Mucosa of gallbladder (tissue), 1 donor: ENCODE measurements around the gene NEU1. TPM values are rescaled to one million over a fixed set of nuclear protein-coding genes. Genes with fewer than 3 reads are reported as not detected.
"Not testable (repeated sequence)": the region's sequence is repeated elsewhere in the genome, so short reads cannot be mapped to it uniquely, and the experiment has no call there.

Source experiments
- DNase-seq: peaks from one replicate; pipeline ENCODE4 v3.0.0-alpha.2; 2020; ENCODE audit warnings: low spot score
- total RNA-seq: library from RNA; stranded (reverse); gene quantifications from one replicate; pipeline ENCODE4 v1.2.1, GENCODE V29; 2021
- donor health status: DM: no; HTN: no; CAD: no.

Gene NEU1
- 91.2 TPM for total RNA-seq

DNA sequence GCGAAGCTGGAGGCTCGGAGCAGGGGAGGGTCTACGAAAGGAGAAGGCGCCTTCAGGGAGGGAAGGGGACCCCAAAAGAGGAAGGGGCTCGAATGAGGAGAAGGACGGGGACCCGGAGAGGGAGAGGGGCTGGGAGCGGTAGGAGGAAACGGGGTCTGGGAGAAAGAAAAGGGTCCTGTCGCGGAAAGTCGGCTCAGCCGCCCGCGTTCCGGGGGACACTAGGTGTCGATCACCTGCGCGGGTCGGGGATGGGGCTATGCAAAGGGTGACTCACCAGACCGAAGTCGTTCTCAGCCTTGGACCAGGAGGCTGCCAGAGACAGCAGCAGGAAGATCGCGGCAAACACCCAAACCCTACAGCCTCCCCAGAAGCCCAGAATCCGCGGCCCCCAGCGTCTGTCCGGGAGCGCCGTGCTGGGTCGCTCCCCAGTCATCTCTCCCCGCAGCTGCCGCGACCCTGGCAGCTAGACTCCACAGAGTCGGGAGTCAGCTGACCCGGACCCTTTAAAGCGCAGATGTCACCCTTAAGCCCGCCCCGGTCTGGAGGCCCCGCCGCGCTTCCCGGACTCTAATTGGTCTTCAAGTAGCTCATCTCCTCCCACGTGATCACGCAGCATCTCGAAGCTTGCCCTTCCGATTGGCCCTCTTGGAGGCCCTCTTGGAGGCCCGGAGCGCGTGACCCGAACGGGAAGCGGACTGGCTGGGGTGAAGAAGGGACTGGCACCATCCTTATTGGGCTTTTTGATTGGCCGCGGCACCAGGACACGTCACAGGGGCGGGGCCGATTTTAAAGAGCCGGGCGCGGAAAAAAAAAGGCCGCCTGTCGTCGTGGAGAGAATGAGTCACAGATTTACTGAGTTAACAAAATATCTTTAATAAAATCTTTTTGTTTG, at the start of gene NEU1:
Gene NEU1, minus strand, starts transcription at position 478 of the 892 bp plus-strand sequence. Its CDS starts 45 bp downstream, at position 433.
- peak; percentile 100 for DNase-seq

DNA sequence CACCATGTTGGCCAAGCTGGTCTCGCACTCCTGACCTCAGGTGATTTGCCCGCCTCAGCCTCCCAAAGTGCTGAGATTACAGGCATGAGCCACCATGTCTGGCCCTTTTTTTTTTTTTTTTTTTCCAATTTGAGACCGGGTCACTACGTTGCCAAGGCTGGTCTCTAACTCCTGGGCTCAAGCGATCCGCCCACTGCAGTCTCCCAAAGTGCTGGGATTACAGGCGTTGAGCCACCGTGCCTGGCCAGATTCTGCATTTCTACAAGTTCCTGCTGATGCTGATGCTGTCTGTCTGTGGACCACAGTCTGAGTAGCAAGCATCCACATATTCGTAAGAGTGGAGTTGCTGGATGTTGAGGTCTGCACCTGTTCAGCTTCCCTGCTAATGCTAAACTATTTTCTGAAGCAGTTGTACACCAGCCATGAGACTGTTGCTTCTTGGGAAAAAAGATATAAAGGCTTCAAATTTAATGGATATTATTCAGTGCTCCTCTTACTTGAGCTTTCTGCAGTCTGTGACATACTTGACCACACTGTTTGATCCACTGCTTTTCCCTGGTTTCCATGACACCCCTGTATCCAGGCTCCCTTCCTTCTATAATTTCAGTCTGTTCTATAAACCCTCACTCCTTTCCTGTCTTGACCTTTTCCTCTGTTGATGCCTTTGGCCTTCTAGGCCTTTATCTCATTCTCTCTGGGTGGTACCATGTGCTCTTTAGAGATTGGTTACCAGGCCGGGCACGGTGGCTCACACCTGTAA, 49.4 kb upstream of the NEU1 start:
- DNase-seq = no peak

DNA sequence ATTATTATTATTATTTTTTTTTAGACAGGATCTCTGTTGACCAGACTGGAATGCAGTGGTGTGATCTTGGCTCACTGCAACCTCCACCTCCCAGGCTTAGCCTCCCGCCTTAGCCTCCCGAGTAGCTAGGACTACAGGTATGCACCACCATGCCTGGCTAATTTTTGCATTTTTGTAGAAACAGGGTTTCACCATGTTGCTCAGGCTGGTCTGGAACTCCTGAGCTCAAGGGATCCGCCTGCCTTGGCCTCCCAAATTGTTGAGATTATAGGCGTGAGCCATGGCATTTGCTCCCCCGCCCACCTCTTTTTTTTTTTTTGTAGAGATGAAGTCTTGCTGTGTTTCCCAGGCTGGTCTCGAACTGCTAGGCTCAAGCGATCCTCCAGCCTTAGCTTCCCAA, 46.7 kb upstream of the NEU1 start:
- not testable (repeated sequence) for DNase-seq

DNA sequence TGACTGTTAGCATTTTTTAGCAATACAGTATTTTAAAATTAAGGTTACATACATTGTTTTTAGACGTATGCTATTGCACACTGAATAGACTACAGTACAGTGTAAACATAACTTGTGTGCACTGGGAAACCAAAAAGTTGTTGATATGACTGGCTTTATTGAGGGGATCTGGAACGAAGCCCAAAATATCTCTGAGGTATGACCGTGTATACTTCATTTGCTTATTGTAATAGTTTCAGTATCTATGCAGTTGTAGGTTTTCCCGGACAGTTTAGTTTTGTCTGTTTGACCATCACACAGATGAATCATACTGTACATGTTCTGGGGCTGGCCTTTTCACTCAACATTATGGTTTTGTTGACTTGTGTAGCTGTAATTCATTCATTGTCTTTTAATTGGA, 46.2 kb upstream of the NEU1 start:
- no peak for DNase-seq

DNA sequence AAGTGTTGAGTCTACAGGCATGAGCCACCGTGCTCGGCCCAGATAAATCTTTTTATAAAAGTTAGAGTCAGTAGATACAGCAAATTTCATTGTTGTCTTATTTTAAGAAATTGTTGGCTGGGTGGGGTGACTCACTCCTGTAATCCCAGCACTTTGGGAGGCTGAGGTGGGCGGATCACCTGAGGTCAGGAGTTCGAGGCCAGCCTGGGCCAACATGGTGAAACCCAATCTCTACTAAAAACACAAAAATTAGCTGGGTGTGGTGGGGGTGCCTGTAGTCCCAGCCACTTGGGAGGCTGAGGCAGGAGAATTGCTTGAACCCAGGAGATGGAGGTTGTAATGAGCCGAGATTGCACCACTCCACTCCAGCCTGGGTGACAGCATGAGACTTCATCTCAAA, 45.6 kb upstream of the NEU1 start:
- DNase-seq = not testable (repeated sequence)

DNA sequence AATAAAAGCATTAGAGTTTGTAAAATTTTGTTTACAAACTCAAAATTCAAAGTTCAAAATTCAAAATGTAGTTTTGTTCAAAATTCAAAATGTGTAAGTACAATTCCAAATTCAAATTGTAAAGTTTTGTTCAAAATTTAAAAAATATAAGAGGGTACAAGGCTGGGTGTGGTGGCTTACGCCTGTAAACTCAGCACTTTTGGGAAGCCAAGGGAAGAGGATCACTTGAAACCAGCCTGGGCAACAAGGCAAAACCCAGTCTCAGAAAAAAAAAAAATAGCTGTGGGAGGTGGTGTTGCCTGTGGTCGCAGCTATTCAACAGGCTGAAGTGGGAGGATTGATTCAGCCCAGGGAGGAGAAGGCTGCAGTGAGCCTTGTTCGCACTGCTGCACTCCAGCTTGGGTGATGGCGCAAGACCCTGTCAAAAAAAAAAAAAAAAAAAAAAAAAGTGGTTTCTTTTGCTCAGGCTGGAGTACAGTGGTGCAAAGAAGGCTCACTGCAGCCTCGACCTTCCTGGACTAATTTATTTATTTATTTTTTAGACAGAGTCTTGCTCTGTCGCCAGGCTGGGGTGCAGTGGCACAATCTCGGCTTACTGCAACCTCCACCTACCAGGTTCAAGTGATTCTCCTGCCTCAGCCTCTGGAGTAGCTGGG, 44.7 kb upstream of the NEU1 start:
- no peak for DNase-seq

DNA sequence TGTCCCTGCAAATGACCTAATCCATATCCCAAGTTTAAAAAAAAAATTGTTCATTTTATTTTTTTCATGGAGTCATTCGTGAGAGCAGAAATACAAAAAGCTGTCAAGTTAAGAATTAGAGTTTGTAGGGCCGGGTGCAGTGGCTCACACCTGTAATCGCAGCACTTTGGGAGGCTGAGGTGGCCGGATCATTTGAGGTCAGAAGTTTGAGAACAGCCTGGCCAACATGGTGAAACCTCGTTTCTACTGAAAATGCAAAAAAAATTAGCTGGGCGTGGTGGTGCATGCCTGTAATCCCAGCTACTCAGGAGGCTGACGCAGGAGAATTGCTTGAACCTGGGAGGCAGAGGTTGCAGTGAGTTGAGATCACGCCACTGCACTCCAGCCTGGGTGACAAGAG, 44.1 kb upstream of the NEU1 start:
- not testable (repeated sequence) for DNase-seq

DNA sequence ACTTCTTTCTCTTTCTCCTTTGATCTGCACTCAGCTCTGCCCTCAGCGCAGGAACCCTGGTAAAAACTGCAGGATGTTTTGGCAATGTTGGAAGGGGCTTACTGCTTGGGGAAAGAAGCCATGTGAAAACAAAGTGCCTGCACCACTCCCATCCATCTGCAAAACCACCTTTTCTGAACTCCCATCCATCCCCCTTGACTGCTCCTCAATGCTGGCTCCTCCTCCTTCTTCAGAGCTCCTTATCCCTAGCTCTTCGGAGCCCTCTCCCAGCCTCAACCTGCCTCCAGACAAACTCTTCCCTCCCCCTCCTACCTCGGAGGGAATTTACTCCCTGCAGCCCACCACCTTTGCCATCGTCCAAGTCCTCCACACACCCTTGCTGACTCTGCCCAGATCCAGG, 43.5 kb upstream of the NEU1 start:
- no peak for DNase-seq

DNA sequence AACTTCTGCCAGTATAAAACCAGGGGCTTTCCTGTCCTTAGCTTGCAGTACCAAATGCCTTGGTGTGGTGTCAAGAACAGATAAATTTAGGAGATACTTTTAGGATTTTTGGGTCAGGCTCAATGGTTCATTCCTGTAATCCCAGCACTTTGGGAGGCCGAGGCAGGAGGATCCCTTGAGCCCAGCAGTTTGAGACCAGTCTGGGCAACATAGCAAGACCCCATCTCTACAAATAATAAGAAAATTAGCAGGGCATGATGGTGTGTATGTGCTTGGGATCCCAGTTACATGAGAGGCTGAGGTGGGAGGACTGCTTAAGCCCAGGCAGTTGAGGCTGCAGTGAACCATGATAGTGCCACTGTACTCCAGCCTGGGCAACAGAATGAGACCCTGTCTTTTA, 42.4 kb upstream of the NEU1 start:
- no peak for DNase-seq

DNA sequence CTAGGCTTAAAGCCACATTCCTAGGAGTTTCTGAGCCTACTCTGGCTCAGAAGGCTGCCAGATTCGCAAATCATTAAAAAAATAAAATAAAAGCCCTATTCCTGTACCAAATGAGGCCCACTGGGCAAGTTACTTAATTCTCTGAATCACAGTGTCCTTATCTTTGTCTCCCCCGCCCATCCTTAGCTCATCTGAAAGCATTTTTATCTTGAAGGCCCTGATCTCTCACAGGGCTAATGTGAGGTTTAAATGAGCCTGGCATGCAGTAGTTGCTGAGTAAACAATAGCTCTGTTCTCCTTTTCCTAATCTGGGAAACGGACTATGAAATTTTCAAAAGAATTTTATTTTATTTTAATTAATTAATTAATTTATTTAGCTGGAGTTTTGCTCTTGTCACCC, 41.3 kb upstream of the NEU1 start:
- DNase-seq = no peak

DNA sequence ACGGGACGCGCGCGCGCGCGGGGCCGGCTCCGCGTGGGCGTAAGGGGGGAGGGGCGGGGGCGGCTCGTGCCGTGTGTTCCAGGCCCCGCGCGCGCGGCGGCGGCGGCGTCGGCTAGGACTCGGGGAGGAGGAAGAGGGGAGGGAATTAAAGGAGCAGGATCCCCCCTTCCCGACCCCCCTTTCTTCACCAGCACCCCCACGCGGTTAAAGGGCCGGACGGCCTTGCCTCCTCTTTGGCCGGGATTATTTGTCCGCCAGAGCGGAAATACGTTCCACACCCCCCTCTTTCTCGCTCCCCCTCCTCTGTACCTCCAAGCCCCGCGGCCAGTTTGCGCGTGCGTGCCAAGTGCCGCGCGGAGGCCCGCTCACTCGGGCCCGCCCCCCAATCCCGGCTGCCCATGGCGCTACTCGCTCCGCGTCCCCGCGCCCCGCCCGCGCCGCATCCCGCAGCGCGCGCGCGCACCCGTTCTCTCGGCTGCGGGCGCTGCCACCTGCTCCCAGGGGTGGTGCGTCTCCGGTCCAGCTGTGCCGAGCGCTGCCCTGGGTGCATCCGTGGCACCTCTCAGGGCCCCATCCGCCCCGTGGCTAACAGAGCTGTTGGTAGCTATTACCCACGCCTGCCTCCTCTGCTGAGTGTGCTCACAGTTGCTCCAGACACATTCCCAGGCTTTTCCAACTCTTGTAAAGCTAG, 39.5 kb upstream of the NEU1 start, which contains the start of gene ZBTB12:
Gene ZBTB12, minus strand, starts transcription at position 134 of the 691 bp plus-strand sequence. CDS start 781 bp downstream, outside the sequence.
- DNase-seq = peak; percentile 94

DNA sequence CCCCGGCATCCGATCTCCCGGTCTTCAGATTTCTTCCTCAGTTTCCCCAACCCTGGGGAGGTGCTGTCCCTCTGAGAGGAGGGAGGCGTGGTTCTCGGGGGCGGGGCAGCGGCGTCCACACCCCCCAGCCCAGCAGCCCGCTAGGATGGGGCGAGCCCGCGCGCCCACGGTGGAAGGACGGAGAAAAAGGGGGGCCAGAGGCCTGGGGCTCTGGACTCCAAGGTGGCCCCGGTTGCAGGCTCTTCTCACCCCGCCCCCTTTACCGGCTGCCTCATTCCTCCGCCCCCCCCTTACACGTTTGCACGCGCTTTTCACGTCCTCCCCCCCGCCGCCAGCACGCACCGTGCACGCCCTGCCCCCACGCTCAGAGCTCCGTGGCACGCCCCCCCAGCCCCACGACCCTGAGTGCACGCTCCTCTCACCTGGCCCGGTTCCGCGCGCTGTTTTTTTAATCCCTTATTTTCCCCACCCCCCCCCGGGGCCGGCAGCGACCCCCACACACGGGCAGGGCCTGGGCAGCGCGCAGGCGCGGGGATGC, 38.9 kb upstream of the NEU1 start:
- DNase-seq = peak; percentile 54

DNA sequence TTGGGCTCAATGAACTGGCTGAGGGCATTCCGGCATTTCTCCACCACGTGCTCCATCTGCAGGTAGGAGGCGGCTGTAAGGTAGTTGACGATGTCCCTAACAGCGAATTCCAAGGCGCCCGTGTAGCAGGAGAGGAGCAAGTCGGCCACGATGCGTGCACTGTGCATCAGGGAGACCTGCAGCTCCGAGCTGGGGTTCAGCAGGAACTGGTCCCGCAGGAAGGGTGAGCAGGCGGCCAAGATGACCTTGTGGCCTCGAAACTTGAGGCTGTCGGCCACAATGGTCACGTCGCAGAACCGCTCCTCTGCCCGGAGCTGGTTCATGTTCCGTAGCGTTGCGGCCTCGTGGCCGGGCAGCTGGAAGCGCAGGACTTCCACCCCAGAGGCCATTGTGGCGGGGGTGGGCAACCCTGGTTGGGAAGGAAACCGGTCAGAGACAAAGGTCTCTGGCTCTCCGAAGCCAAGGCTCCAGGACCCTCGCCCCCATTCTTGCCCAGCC, 38.3 kb upstream of the NEU1 start:
- peak; percentile 34 for DNase-seq

DNA sequence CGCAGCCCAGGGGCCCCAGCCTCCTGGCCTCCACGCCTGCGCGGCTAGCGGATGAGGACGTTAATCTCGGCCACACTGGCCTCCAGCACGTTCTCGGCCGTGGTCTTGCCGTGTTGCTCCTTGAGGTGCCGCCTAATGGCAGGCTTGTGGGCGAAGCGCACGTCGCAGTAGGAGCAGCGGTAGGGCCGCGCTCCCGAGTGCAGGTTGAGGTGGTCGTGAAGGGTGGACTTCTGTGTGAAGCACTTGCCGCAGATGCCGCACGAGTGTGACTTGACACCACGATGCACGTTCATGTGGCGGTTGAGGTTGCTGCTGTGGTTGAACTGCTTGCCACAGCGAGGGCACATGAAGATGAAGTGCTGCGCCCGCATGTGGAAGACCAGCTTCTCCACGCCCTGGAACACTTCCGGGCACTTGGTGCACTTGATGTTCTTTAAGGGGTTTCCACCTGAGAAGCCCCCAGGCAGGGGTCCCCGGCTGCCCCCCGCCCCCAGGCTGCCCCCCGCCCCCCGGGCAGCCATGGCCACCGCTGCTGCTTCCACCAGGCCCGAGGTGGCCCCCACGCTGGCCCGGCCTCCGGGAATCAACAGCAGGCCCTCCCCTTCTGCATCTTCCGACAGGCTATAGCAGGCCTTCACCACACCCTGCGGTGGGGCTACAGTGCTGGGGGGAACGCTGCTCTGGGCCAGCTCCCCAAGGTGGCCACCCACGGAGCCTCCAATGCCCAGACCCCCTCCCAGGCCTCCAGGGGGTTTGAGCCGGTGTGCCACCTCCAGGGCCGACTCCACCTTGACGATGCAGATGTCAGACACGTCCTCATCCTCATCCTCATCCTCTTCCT, 37.5 kb upstream of the NEU1 start:
- no peak for DNase-seq

DNA sequence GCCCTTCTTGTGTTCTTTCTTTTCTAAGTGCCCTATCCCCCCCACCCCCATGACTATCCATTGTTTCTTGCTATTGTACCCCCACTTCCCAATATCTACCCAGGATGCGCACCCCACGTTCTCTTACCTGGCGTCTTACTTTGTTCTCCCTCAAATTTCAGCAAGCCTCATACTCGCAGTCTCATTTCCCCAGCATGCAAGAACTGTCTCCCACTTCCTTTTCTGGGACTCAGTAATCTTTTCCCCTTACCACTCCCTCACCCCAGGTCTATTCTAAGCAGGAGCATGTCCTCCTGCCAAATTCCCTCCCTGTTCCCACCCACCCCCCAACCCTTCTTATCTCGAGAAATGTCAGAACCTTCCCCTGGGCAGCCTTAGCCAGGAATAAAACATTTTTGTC, 36.6 kb upstream of the NEU1 start:
- DNase-seq = no peak

DNA sequence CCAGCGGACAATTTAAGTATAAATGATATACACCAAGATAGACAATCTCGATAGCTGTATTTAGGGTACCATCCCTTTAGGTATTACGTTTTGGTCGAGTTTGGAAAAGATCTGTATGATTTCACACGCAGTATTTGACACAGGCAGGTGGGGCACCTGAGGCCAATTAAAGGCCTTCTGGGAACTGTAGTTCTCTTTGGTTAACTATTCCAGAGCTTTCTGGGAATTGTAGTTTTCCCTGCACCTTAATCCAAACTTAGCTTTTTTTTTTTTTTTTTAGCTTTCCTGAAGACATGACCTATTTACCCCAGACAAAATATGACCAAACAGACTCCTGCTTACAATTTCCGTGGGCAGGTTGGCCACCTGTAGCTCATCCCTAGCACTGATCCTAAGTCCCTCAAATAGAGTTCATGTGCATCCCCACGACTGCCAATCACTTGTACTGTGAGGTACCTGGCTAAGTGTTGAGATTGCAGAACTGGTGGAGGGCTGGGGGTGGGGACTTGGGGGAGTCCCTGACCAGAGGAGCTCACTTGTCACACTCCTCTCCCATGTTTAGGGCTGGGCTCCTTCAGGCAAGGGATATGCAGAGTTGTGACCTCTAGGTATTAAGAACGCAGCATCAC, 35.9 kb upstream of the NEU1 start:
- no peak for DNase-seq

DNA sequence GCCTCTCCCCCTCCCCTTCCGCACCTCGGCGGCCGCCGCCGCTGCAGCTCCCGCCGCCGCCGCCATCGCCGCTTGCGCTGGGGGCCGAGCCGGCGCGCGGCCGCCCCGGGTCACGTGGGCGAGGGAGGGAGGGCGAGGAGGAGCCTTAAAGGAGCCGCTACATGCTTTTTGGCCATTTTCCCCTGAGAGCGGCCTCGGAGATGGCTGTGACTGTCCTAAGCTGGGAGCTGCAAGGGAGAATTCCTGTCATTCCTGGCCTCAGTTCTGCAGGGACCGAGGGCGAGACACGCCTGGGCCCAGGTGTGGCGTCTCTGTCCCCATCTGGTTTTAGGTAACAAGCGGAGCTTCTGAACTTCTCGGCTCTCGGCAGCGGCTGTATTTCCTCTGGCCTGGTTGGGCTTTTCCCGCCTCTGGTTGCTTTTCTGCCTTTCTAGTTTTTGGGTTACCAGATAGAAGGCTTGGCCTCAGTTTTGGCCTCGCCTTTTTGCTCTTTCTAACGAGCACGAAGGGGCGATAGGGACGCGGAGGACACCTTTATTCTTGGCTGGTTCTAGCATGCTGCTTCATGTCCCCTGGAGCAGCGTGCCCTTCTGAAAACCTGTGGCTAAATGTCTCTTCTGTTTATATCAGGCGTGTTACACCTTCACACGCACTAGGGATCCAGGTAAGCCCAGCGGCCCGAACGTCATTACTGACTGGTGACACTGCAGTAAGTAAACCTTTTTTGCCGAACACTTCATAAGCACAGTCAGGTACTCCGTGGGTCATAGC, 35.2 kb upstream of the NEU1 start, which contains the start of gene EHMT2:
Gene EHMT2, minus strand, starts transcription at position 87 of the 771 bp plus-strand sequence. Its CDS starts 21 bp downstream, at position 66.
- DNase-seq = peak; percentile 84

DNA sequence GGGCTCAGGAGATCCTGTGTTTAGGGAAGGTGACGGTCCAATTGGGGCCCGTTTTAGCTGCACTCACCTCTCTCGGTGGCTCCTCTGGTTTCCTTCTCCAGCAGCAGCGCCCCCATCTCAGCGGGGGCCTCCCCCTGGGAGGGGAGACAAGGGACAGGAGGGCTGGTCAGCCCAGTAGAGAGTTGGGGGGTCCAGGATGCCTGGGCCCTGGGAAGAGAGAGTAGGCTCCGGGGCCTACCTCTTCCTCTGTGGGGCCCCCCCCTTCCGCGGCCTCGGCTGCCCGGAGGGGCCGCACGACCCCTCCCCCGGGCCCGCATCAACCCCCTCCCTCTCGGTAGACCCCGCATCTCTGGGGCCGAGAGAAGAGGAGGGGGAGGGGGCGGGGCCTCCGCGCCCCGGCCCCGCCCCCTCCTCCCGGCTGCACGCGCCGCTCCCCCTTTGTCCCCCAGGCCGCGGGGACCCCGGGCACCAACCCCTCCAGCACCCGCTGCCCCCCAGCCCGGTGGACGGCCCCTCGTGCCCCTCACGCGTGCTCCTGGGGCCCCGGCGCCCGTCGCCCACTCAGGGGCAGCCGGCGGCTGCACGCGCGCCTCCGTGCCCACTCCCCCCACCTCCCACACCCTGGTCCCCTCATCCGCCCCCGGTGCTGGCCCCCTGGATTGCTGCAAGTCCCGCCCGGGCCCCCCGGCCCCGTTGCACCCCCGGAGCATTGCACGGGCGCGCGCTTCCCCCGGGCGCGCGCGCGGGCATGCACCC, 34.4 kb upstream of the NEU1 start:
- DNase-seq = no peak
